ENCODE measurements around the gene UQCC2.

The UQCC2 gene

DNA sequence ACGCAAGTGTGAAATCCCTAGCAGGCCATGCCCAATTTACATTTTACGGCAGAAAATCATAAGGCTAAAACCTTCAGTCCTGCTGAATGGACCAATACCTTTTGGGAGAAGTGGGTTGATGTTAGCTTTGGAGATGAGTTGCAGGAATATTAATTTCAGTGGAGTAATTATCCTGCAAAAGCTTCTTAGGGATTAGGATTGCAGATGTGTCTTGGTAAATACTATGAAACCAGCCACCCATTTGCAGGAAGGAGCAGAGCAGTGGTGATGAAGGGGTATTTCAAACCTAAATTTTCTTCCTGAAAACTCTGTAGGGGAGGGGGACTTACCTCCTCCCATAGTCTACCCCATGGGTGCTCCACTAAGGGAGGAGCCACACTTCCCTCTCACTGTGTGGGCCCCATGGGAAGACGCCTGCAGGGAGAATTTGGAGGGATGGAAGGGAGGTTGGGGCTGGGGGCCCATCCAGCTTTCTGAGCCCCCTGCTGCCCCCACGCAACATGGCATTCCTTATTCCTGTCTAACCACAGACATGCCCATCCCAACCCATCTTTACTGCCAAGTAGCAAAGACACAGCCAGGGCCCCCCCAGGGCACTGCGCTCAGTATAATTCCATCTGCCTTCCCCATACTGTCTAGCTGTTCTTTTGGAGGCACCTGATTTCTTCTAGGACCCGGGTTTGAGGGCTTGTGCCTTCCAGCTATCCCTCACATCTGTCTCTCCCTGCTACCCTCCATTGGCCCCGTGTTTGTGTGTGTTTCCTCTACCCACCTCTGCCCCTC lies 14.6 kb upstream of the UQCC2 start:
- DNase-seq (ENCODE audit: low read depth, low spot score): no peak

- DNase-seq (ENCODE audit: low read depth, low spot score): no peak
These were observed 13.7 kb upstream of the UQCC2 start for GRCh38 chr6:33725222-33725621.

DNA sequence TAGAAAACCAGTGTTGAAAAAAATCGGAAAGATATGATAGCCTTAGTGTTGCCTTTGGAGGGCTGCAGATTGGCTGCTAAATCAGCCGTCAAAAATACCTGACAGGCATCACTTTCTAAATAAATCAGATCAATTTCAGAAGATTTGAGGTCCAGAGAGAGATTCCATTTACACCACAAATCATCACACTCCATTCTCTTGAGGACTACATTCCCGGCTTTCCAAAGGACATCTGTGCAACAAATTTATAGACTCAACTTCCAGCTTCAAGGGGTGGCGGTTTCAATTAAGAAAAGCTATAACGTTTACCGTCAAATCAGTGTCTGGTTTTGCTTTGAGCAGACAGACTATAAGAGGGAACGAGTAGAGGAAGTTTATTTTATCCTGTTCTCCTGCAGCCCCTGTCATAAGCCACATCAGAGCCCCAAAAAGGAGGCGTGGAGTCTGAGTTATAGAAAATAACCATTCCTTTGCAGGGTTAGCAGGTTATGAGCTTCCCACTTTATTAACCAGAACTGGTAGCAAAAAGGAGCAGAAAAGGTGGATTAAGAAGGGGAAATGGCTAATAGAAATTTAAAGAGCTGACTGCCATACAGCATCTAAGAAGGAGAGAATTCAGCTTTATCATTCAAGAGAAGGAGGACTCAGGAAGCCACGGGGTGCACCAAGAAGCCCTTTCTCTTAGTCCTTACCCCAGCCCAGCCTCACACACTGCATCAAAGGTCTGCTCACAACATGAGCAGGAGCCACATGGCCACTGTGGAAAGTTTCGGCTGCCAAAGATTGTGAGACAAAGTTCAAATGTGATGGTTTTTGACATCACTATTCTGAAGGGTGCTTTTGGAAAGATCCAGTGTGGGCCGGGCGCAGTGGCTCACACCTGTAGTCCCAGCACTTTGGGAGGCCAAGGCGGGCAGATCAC lies 12.9 kb upstream of the UQCC2 start:
- DNase-seq (ENCODE audit: low read depth, low spot score): no peak

DNA sequence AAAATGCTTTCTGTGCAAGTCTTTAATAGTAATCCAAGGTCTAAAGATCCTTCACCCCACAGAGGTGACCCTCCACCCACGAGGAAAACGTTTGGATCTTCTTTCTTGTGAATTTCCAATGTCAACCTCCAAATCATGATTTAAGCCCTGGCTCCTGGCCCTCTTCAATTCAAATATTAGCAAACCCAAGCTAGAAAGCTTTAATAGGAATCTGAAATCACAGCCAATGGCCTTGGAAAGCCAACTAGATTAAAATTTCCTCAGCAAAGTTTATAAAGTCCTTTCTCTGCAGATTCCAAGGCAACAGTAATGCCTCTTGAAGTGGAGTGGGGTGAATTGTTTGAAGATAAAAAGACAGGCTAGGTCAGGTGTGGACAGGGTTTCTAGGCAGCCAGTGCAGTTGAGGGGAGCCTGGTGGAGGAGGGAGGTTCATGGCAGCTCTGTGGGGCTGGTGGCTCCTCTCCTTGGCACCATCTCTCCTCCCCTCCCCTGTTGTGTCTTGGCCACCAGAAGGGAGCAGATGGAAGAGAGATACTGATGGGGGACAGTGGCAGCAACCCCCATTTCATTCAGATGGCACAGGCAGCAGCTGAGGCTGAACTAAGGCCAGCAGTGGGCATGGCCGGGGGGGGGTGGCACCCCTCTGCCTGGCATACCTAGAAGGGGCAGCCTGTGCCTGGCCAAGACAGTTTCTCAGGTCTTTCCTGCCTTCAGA lies 12.0 kb upstream of the UQCC2 start:
- no peak for DNase-seq (ENCODE audit: low read depth, low spot score)

GRCh38 chr6:33722103-33722623 lies 10.7 kb upstream of the UQCC2 start:
- no peak for DNase-seq (ENCODE audit: low read depth, low spot score)

GRCh38 chr6:33721508-33721907 lies 10.0 kb upstream of the UQCC2 start:
- DNase-seq (ENCODE audit: low read depth, low spot score): no peak

GRCh38 chr6:33720998-33721397 lies 9.5 kb upstream of the UQCC2 start:
- DNase-seq (ENCODE audit: low read depth, low spot score): no peak

DNA sequence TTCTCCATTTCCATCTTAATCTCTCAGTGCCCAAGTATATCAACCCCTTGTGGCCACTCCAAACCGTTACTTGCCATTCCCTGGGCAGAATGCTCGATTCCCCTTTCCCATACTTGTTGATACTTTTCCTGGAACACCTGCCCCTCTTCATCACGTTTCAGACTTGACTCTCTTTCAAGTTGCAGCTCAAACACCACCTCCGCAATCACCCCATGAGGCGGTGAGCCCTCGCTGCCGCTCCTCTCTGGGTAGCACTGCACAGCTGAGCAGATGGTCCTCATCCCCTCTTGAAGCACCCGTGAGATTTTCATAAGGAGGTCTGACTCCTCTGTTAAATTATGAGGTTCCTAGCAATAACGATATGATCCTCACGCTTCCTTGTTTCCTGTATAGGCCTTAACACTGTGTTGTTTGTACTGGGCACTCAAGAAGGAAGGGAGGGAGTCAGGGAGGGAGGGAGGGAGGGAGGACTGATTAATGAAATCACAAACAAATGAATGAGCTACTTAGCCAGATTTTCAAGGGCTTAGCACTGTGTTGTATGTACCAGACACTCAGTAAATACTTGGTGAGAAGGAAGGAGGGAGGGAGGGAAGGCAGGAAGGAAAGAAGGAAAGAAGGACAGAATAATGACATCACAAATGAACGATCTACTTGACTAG lies 8.0 kb upstream of the UQCC2 start:
- no peak for DNase-seq (ENCODE audit: low read depth, low spot score)

DNA sequence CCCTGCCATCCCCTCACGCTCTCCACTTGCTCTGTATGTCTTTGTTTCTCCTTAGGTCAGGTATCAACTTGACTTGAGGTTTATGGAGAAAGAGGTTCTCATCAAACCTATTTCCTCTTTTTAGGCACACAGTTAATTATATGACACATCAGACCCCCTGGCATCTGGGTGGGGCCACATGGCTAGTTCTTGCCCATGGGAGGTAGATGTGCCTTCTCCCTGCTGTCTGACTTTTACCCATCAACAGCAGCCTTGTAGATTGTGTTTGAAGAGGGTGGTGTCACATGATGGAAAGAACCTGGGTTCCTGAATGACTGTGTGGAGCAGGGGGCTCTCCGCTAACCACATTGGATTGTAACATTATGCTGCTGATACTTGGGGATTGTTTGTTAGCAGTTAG lies 7.2 kb upstream of the UQCC2 start:
- no peak for DNase-seq (ENCODE audit: low read depth, low spot score)

- DNase-seq (ENCODE audit: low read depth, low spot score): no peak
These were observed 6.5 kb upstream of the UQCC2 start for GRCh38 chr6:33717934-33718455.

- DNase-seq (ENCODE audit: low read depth, low spot score): no peak
These were observed 5.6 kb upstream of the UQCC2 start for GRCh38 chr6:33716890-33717632.

- DNase-seq (ENCODE audit: low read depth, low spot score): no peak
These were observed 4.9 kb upstream of the UQCC2 start for GRCh38 chr6:33716379-33716778.

- DNase-seq (ENCODE audit: low read depth, low spot score): no peak
These were observed 3.0 kb upstream of the UQCC2 start for GRCh38 chr6:33714385-33715040.

DNA sequence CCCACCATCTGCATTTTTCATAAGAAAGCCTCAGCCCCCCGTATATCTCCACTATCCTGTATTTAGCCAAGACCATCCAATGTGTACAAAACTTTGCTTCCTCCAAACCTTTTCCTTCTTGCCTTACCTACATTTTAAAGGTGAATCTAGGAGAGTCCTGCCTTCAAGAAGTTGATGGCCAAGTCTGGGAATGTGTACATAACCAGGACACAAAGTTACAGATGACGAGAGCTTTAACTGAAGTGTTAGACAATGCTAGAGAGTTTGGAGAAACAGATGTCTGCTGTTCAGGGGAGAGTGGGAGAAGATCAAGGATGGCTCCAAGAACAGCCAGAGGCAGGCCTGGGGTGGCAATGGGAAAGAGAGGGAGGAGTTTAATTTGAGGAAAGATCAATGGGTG lies 2.3 kb upstream of the UQCC2 start:
- no peak for DNase-seq (ENCODE audit: low read depth, low spot score)

- no peak for DNase-seq (ENCODE audit: low read depth, low spot score)
These were observed 1.4 kb upstream of the UQCC2 start for GRCh38 chr6:33712914-33713313.

GRCh38 chr6:33710296-33711121 lies 991 bp downstream of the UQCC2 start:
- DNase-seq (ENCODE audit: low read depth, low spot score): no peak

GRCh38 chr6:33709605-33710295 lies 1.8 kb downstream of the UQCC2 start:
- DNase-seq (ENCODE audit: low read depth, low spot score): no peak

GRCh38 chr6:33708516-33709204 lies 2.8 kb downstream of the UQCC2 start:
- DNase-seq (ENCODE audit: low read depth, low spot score): no peak
